H9 (cell line): Measurements from ENCODE around the gene TTLL9. TPM values are rescaled to one million over a fixed set of nuclear protein-coding genes. Genes with fewer than 3 reads are reported as not detected.

Source experiments
- DNase-seq: peaks from one replicate; pipeline ENCODE4 v3.0.0-alpha.2; 2017
- H2AFZ ChIP-seq: one replicate; pipeline ENCODE4 v1.6.1; 2013; ENCODE audit warnings: mild to moderate bottlenecking, low read length, control low read depth, moderate library complexity
- H2AK5ac ChIP-seq: 2 replicates; pipeline ENCODE4 v1.6.1; 2013; ENCODE audit warnings: low read length, control low read depth, mixed read lengths; ENCODE audit not compliant: insufficient read length
- H2BK120ac ChIP-seq: one replicate; pipeline ENCODE4 v1.6.1; 2013; ENCODE audit warnings: low read depth, mild to moderate bottlenecking, low read length, control low read depth, inconsistent platforms; ENCODE audit not compliant: poor library complexity, severe bottlenecking
- H2BK12ac ChIP-seq: 2 replicates; pipeline ENCODE4 v1.6.1; 2013; ENCODE audit warnings: low read length, control low read depth, mixed read lengths, low read depth; ENCODE audit not compliant: insufficient read length
- H2BK15ac ChIP-seq: 2 replicates; pipeline ENCODE4 v1.6.1; 2013; ENCODE audit warnings: low read depth, low read length, control low read depth
- H2BK20ac ChIP-seq: one replicate; pipeline ENCODE4 v1.6.1; 2013; ENCODE audit warnings: low read depth, mild to moderate bottlenecking, low read length, control low read depth, inconsistent platforms; ENCODE audit not compliant: poor library complexity, severe bottlenecking
- H2BK5ac ChIP-seq: 2 replicates; pipeline ENCODE4 v1.6.1; 2013; ENCODE audit warnings: low read length, control low read depth, mixed read lengths; ENCODE audit not compliant: insufficient read length
- H3K14ac ChIP-seq: 2 replicates; pipeline ENCODE4 v1.6.1; 2013; ENCODE audit warnings: low read length, control low read depth; ENCODE audit not compliant: insufficient read depth
- H3K18ac ChIP-seq: 2 replicates; pipeline ENCODE4 v1.6.1; 2013; ENCODE audit warnings: low read depth, mild to moderate bottlenecking, mixed read lengths, low read length, control low read depth; ENCODE audit not compliant: insufficient read length
- H3K23ac ChIP-seq: 2 replicates; pipeline ENCODE4 v1.6.1; 2013; ENCODE audit warnings: low read length, control low read depth, mixed read lengths, low read depth; ENCODE audit not compliant: insufficient read length
- H3K23me2 ChIP-seq: 2 replicates; pipeline ENCODE4 v1.6.1; 2013; ENCODE audit warnings: low read depth, mild to moderate bottlenecking, mixed read lengths, low read length, control low read depth; ENCODE audit not compliant: insufficient read length, poor library complexity, severe bottlenecking
- H3K27ac ChIP-seq: 2 replicates; pipeline ENCODE4 v1.5.1; 2013; ENCODE audit warnings: low read length, control low read depth, mixed read lengths, low read depth; ENCODE audit not compliant: insufficient read length
- H3K27me3 ChIP-seq: 2 replicates; pipeline ENCODE4 v1.6.1; 2013; ENCODE audit warnings: low read length, control low read depth, inconsistent platforms; ENCODE audit not compliant: insufficient read depth
- H3K4ac ChIP-seq: 2 replicates; pipeline ENCODE4 v1.6.1; 2013; ENCODE audit warnings: low read depth, mild to moderate bottlenecking, control low read depth, inconsistent platforms, low read length, moderate library complexity
- H3K4me1 ChIP-seq: 2 replicates; pipeline ENCODE4 v1.6.1; 2013; ENCODE audit warnings: low read length, control low read depth, inconsistent platforms; ENCODE audit not compliant: insufficient read depth
- H3K4me2 ChIP-seq: 2 replicates; pipeline ENCODE4 v1.6.1; 2013; ENCODE audit warnings: low read length, control low read depth, mixed read lengths; ENCODE audit not compliant: insufficient read length, insufficient read depth
- H3K56ac ChIP-seq: 2 replicates; pipeline ENCODE4 v1.6.1; 2013; ENCODE audit warnings: low read depth, mild to moderate bottlenecking, mixed read lengths, low read length, control low read depth; ENCODE audit not compliant: insufficient read length
- H3K79me1 ChIP-seq: 2 replicates; pipeline ENCODE4 v1.6.1; 2013; ENCODE audit warnings: low read depth, mild to moderate bottlenecking, moderate library complexity, low read length, control low read depth, inconsistent platforms; ENCODE audit not compliant: insufficient read depth, poor library complexity, severe bottlenecking
- H3K79me2 ChIP-seq: 2 replicates; pipeline ENCODE4 v1.6.1; 2013; ENCODE audit warnings: low read length, control low read depth, inconsistent platforms; ENCODE audit not compliant: insufficient read depth
- H3K9ac ChIP-seq: 2 replicates; pipeline ENCODE4 v1.6.1; 2013; ENCODE audit warnings: low read length, control low read depth, mixed read lengths; ENCODE audit not compliant: insufficient read length; ENCODE audit errors: extremely low read depth
- H3K9me3 ChIP-seq: one replicate; pipeline ENCODE4 v1.6.1; 2013; ENCODE audit warnings: low read depth, low read length, inconsistent platforms; ENCODE audit not compliant: control insufficient read depth
- H3T11ph ChIP-seq: one replicate; pipeline ENCODE4 v1.6.1; 2013; ENCODE audit warnings: mild to moderate bottlenecking, low read length, control low read depth, inconsistent platforms
- H4K20me1 ChIP-seq: one replicate; pipeline ENCODE4 v1.6.1; 2013; ENCODE audit not compliant: control insufficient read depth, insufficient read length, insufficient read depth
- H4K5ac ChIP-seq: 2 replicates; pipeline ENCODE4 v1.6.1; 2013; ENCODE audit warnings: low read depth, mild to moderate bottlenecking, mixed read lengths, low read length, control low read depth; ENCODE audit not compliant: insufficient read length
- H4K8ac ChIP-seq: replicated peaks from 2 replicates; pipeline ENCODE4 v1.6.1; 2013; ENCODE audit warnings: low read length, control low read depth, mixed read lengths, low read depth; ENCODE audit not compliant: insufficient read length
- H4K91ac ChIP-seq: 2 replicates; pipeline ENCODE4 v1.6.1; 2013; ENCODE audit warnings: low read depth, mild to moderate bottlenecking, moderate library complexity, mixed read lengths, low read length, control low read depth; ENCODE audit not compliant: insufficient read length
- H3K27ac Mint-ChIP-seq, 3 experiments: 2 replicates in 2 of 3; 3 replicates in 1 of 3; pipeline ENCODE4 v1.8.0; 2020 to 2021; ENCODE audit warnings: mixed read lengths in 3 of 3, mild to moderate bottlenecking in 1 of 3, moderate library complexity in 1 of 3
- H3K27me3 Mint-ChIP-seq: 2 replicates; pipeline ENCODE4 v1.8.0; 2021; ENCODE audit warnings: low read depth, mild to moderate bottlenecking, moderate library complexity, mixed read lengths
- H3K36me3 Mint-ChIP-seq, 3 experiments: 2 replicates in 2 of 3; 3 replicates in 1 of 3; pipeline ENCODE4 v1.8.0; 2020 to 2021; ENCODE audit warnings: low read depth in 3 of 3, mixed read lengths in 3 of 3; ENCODE audit not compliant: insufficient read depth in 1 of 3
- H3K4me1 Mint-ChIP-seq, 2 experiments: 2 replicates each; pipeline ENCODE4 v1.8.0; 2020; ENCODE audit warnings: mixed read lengths in 2 of 2
- H3K4me3 Mint-ChIP-seq, 2 experiments: 2 replicates in 1 of 2; 3 replicates in 1 of 2; pipeline ENCODE4 v1.8.0; 2020 to 2021; ENCODE audit warnings: mild to moderate bottlenecking in 2 of 2, mixed read lengths in 2 of 2, moderate library complexity in 1 of 2
- H3K9me3 Mint-ChIP-seq, 2 experiments: 2 replicates in 1 of 2; 3 replicates in 1 of 2; pipeline ENCODE4 v1.8.0; 2020; ENCODE audit warnings: mild to moderate bottlenecking in 2 of 2, mixed read lengths in 2 of 2, moderate library complexity in 1 of 2
- CTCF ChIP-seq: fragments of 200-600 bp; sonication (generic); conservative IDR thresholded peaks from 3 replicates; pipeline ENCODE4 v1.8.0; 2021; ENCODE audit warnings: antibody characterized with exemption, mild to moderate bottlenecking
- WGBS: extraction: QIAGEN DNeasy Blood & Tissue Kit; methylation state at CpG from one replicate; pipeline ENCODE4 v1.1.7; 2013; ENCODE audit warnings: missing lambda C conversion rate, low lambda C conversion rate, mixed read lengths; ENCODE audit not compliant: insufficient read length; ENCODE audit errors: extremely low coverage; 5-methylcytosine and 5-hydroxymethylcytosine counted together
- total RNA-seq: library from RNA; stranded (reverse); gene quantifications from 2 replicates; pipeline ENCODE4 v1.2.1, GENCODE V29; 2021

The TTLL9 gene
- total RNA-seq, 1 experiment from 2014 or later: 0.20 TPM

- no peak overlapping the region for H2AFZ ChIP-seq
- no peak overlapping the region for H2AK5ac ChIP-seq
- H4K8ac ChIP-seq: no peak overlapping the region
- no peak overlapping the region for H3K9ac ChIP-seq
- H3K27me3 ChIP-seq: no peaks in the 10 kb centered on the region
- Mint-ChIP-seq H3K36me3 (no peaks in the 10 kb centered on the region; a peak in 1 of 7 replicates), H3K27ac (peak overlapping the region; percentile 65 to 97 (median 96); a peak in 6 of 7 replicates), H3K27me3 (0 out of 2 replicates have a peak, but pooled peaks cover 3% of the 10 kb centered on the region), H3K9me3 (no peaks in the 10 kb centered on the region; a peak in 1 of 5 replicates), H3K4me3 (peak overlapping the region in 1 of 2 experiments; percentile 36; a peak in 1 of 5 replicates), H3K4me1 (peaks cover 42 to 50% of the 10 kb centered on the region in 2 experiments)
- H2BK5ac ChIP-seq: no peak overlapping the region
- no peak overlapping the region for H2BK12ac ChIP-seq
- H3K56ac ChIP-seq: no peak overlapping the region
- H4K20me1 ChIP-seq: no peaks in the 10 kb centered on the region
- no peak overlapping the region; the same call in 1 of the 2 replicates for H3K4ac ChIP-seq
- H3K23ac ChIP-seq: no peak overlapping the region
- H2BK15ac ChIP-seq: no peak overlapping the region
- DNase-seq: peak; percentile 60
- H3T11ph ChIP-seq: peak overlapping the region; percentile 55
- no CpG with 5 or more reads among the region's 5 CpGs for WGBS
- H3K18ac ChIP-seq: peak overlapping the region; percentile 94
- no peaks in the 10 kb centered on the region for H3K23me2 ChIP-seq
- peak overlapping the region; percentile 84; the same call in 1 of the 2 replicates for H3K14ac ChIP-seq
- no peak overlapping the region for H4K5ac ChIP-seq
- no peak for TF ChIP-seq CTCF
- no peaks in the 10 kb centered on the region for H3K9me3 ChIP-seq
- no peak overlapping the region for H3K4me2 ChIP-seq
- no peaks in the 10 kb centered on the region for H3K79me2 ChIP-seq
- H2BK20ac ChIP-seq: no peak overlapping the region
- H3K79me1 ChIP-seq: no peaks in the 10 kb centered on the region
- no peak overlapping the region for H3K27ac ChIP-seq
- no peak overlapping the region for H4K91ac ChIP-seq
- no peaks in the 10 kb centered on the region; the same call in 1 of the 2 replicates for H3K4me1 ChIP-seq
- peak overlapping the region; percentile 41 for H2BK120ac ChIP-seq
These were observed 35.6 kb downstream of the TTLL9 start for GRCh38 chr20:31906001-31906400.
